HL-60/S4 treated with retinoic acid at 250 ng/mL for 4 days and 3 days (cell line): Measurements from ENCODE around the gene ZNRF1.

Experiments used
- in situ Hi-C: fragments of 300-500 bp; cut with MboI; formaldehyde crosslinking; loops from 2 replicates; pipeline ENCODE4 v1.7.0; 2022; ENCODE audit warnings: low sequenced_read_pairs

ZNRF1 gene

DNA sequence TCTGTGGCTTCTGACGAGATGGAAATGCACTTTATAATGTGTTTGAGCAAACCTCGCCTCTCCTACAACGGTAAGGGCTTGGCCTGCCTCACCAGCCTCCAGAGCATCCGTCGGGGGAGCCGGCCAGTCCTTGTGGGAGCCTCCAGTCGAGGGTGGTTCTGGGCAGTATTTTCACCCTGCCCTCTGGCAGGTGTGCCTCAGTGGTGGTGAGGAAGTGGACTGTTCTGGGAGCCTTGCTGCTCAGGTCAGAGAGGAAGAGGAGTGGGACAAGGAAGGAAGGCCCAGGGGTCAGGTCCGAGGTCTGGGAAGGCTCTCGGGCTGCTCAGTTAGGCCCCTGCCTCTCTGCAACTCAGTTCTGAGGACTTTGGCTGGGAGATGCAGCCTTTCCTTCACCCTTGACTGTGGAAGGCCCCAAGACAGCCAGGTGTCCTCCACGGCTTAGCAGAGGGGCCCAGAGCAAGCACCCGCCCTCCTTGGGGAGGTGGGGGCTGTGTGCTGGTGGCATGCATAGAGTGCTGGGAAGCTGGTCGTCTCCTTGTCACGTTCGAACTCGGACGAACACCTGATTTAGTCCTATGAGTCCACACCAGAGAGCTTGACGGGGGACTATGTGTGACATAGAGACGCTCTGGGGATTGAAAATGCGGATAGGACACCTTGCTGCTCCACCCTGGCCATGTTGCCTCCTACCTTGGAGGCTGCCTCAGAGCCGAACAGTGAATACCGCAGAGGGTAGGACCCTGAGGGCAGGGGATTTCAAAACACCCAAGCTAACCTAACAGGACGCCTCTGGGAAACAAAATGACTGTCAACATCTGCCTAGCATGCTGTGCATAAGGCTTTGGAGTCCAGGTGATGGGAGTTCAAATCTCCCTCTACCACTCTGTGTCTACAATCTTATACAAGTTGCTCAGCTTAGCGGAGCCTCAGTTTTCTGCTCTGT lies 95.0 kb downstream of the ZNRF1 start:
- in situ Hi-C loops: no loop called here

DNA sequence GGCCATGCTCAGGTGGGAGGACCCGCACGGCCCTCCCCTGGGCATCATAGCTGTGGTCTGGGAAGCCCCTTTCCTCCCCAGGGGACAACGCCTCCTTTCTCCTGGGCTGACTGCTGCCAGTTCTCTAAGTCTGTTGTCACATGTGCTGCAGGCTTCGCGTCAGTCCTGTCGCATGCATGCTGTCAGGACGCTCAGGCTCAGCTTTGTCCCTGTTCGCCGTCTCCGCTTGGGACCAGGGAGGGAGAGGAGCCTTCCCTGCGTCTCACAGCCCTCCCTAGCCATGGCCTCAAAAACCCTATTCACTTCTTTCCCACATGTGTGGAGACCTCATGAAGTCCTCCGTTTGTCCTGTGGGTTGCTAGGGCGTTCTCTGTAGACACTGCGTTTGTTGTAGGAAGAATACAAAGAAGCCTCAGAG lies 96.4 kb downstream of the ZNRF1 start:
- in situ Hi-C loops: no loop called here

DNA sequence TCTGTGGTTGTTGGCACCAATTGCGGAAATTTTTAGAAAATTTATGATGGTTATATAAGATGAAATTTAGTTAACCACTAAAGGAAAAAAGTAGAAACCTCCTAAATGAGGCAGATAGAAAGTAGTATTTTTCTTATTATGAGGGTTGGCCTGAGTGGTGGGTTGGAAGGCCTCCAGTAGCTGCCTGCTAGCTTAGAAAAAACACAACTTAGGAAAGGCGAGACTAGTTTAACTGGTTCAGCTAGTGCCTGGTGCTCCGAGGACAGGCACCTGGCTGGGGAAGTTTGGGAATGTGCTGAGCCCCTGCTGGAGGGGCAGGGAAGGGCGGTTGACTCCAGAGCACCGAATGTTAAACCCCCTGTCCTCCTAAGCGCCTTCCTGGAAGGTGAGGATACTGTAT lies 97.8 kb downstream of the ZNRF1 start:
- in situ Hi-C loops: no loop called here

DNA sequence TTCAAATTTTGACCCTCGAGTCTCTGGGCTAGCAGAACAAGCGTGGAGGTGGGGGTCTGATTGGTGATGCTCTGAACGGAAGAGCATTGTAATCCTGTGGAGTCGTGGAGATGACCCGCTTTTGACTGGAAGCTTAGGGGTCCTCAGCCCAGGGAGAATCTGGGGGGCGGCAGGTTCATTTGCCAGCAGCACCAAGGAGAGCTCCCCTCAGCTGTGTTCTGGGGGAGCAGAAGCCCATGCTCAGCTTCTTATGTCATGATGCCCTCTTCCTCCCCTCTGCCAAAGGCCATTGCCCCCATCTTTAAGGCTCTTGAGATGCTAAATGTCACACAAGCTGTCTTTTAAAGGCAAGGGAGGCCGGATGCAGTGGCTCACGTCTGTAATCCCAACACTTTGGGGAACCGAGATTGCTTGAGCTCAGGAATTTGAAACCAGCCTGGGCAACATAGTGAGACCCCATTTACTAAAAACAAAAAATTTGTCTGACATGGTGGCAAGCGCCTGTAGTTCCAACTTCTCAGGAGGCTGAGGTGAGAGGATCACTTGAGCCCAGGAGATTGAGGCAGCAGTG lies 98.5 kb downstream of the ZNRF1 start:
- in situ Hi-C loops: no loop called here

DNA sequence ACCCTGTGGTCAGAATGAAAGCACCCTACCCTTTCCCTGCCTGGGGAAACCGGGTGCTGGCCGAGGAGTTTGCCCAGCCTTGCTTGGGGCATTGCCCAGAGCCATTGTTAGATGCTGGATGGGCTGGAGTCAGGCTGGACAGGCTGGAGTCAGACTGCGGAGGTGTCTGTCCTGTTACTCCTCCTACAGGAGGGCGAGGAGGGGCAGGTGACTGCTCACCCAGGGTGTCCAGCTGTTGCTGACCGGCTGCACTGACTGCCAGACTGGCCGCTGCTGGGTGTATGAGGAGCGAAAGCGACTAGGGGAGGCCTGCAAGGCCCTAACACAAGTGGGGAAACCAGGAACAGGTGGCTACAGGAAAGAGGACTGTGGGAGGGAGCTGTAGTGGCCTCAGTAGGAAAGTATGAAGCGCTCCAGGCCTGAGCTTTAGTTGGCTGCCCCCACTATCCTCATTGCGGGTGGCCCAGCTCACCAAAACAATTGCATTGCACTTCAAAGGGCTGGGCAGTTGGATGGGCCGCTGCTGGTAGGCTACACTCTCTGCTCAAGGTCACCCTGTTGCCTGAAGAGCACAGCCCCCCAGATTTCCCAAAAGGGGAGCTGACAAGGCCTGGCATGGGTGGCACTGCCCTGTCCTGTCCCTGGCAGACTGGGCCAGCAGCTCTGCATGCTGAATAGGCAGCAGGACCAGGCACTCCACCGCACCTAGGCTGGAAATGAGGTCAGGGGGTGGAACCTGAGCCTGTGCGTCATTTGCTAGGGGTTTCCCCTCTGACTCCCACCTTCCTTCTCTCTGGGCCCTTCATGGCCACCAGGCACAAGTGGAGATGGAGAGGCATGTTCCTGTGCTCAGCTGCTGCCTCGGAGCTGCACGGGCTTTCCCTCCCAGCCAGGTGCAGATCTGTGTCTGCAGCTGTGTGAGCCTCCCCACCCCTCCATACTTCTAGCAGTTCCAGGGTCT lies 99.4 kb downstream of the ZNRF1 start:
- in situ Hi-C loops: no loop called here

DNA sequence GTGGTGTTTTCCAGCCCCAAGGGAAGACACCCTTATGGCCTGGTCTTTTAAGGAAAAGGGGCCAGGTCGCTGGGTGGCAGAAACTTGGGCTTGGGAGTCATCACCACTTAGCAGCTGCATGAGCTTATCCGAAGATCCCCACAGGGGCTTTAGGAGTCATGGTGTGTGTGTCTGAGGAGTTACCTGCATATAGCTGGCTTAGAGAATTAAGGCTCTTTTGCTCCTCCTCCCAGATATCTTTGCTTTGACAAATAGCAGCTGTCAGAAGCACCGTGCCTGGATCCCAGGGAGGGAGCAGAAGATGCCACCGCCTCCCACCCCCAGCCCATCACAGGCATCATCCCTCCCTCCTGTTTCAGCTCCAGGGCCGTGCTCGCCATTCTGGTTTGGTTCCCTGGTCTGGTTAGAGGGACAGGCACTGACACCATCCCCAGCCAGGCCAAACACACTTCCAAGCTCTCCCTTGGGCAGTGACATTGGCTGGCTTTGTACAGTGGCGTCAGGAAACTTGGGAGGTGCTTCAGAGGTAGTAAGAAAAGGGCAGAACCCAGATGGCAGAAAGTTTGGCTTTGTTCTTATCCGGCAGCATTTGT lies 100.3 kb downstream of the ZNRF1 start:
- in situ Hi-C loops: no loop called here

DNA sequence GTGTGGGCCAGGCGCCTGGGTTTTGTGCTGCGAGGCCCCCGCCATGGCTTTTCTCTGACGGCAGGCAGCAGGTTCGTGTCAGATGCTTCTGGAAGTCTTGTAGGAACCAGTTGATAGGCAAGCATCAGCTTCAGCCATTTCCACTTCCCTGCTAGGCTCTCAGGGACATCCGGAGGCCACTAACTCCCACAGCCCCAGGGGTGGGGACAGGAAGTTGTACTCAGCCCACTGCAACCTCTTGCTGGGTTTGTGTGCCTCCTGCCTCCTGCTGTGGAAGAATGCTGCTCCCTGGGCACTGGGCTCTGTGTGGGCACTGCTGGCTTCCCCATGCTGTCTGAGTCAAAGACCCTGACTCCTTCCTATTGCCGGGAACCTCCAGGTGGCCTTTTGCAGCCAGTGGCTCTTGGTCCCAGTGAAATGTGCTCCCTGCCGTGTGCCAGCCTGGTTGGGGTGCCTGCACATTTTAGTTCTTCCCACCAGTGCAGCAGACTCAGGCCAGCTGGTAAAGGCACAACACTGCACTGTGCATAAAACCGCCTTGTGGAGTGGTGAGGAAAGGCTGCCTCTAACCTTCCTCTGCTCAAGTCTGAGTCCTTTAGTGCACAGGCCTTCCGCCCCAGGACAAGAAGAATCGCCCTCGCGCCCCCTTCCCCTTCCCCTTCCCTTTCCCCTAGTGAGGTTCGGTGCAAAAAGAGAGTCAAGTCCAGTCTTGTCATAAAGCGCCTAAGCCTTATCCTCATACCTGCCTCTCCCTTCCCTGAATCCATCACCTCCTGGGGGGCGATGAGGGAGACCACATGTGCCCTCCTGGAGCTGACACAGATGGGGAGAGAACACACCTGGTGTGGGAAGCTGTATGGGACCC lies 101.1 kb downstream of the ZNRF1 start:
- in situ Hi-C loops: loop anchor here (10.0 kb wide), 1 partner anchor 105 kb away; the partner anchor contains the start of gene ZNRF1

DNA sequence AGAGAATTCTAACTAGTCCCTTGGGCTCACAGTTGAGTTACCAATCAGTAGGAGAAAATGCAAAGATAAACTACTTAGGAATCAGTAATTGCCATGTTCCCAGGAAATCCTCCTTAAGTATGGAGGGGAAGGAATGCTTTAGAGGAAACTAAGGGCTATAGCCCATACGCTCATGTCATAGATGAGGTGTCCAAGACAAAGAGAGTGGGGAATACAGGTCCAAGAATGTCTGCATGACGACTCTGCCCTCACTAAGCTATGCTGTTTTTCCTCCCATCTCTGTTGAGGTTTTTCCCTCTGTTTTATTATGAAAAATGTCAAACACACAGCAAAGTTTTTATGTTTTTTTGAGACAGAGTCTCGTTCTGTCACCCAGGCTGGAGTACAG lies 101.8 kb downstream of the ZNRF1 start:
- in situ Hi-C loops: loop anchor here (10.0 kb wide), 1 partner anchor 106 kb away; the partner anchor contains the start of gene ZNRF1

DNA sequence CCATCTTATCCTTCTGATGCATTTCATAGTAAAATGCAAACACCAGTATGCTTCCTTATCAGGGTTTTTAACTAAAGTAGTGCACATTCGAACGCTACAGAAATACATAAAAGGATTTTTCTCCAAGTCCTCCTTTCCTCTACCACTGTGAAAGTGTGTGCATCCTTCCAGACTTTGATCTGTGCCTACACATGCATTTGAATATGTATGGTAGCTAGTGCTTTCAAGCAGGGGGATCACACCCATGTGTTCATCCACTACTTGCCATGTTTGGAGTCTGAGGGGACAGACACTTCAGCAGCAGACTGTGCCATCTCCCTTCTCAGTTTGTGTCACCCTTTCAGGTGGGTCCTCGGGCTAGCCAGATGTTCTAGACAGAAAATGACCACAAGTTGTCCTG lies 102.8 kb downstream of the ZNRF1 start:
- in situ Hi-C loops: loop anchor here (10.0 kb wide), 1 partner anchor 107 kb away; the partner anchor contains the start of gene ZNRF1

DNA sequence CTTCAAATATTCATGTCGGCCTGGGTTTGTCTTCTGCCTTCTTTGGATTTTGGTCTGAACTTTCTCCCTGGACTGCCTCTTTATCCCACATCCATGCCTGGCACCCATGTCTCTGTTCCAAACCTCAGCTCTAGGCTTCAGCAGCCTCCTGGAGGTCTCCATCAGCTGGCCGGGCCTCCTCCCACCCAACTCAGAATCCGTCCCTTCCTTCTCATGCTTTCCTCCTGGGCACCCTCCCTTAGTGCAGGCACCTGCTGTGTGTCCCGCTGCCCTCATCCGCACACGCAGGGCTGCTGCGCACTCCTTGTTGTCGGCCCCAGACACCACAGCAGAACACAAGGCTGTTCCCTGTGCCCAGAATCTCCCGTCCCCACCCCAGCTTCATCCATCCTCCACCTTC lies 103.8 kb downstream of the ZNRF1 start:
- in situ Hi-C loops: loop anchor here (10.0 kb wide), 1 partner anchor 108 kb away; the partner anchor contains the start of gene ZNRF1

DNA sequence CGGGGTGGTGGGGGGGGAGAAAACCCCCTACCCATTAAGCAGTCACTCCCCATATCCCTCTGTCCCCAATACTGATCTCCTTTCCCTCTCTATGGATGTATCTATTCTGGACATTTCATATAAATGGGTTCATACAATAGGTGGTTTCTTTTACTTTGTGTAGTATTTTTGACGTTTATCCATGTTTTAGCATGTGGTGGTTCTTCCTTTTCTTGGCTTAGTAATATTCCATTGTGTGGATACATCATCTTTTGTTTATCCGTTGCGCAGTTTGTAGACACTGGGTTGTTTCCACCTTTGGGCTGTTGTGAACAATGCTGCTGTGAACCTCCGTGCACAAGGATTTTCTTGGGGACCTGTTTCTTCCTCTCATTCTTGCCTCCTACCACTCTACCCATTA lies 105.2 kb downstream of the ZNRF1 start:
- in situ Hi-C loops: loop anchor here (10.0 kb wide), 1 partner anchor 109 kb away; the partner anchor contains the start of gene ZNRF1

DNA sequence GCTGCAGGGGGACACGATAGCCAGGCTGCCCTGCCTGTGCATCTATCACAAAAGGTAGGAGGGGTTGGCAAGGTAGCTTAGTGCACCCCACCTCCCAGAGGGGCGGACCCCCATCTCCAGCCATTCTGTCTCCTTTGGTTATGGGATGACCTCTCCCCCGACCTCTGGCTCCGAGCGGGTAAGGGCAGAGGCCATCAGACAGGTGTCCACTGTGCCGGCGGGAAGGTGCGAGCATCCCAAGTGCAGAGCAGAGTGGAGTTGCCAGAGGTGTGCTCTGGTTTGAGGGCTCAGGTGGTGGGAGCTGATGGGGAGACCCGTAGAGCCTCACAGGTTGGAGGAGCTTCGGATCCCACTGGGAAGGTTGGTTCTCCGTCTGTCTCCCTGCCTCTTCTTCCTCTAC lies 106.0 kb downstream of the ZNRF1 start:
- in situ Hi-C loops: loop anchor here (10.0 kb wide), 1 partner anchor 110 kb away; the partner anchor contains the start of gene ZNRF1

DNA sequence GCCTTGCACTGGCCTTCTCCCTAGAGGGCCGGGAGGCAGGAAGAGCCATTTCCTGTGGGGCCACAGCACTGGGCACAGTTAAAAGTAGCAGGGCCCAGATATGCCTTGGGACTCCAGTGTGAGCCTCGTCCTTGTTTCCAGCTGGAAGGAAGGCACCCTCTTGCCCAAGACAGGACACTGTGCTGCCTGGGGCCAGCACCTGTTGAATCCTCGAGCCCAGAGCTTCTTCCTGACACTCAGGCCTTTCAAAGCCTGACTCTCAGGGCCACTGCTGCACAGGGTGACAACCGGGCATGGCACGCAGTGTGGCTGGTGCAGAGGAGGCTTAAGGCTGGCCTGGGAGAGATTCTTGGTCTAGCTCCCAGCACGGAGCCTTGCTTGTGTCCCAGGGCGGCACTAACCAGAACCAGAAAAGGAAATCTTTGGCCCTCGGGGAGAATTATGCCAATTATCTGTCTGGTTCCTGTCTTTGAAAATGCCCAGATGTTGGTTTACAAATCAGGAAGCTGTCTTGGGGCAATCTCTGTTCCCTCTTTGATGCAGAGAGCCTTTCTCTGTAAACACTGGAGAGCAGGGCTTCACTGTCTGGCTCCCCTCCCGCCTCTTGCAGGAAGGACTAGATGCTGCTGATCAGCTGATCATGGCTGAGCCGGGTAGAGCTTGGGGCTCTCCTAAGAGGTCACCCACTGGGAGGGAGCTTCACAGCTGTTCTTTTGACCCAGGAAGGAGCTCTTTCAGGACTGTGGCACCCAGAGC lies 106.7 kb downstream of the ZNRF1 start:
- in situ Hi-C loops: loop anchor here (10.0 kb wide), 1 partner anchor 111 kb away; the partner anchor contains the start of gene ZNRF1

DNA sequence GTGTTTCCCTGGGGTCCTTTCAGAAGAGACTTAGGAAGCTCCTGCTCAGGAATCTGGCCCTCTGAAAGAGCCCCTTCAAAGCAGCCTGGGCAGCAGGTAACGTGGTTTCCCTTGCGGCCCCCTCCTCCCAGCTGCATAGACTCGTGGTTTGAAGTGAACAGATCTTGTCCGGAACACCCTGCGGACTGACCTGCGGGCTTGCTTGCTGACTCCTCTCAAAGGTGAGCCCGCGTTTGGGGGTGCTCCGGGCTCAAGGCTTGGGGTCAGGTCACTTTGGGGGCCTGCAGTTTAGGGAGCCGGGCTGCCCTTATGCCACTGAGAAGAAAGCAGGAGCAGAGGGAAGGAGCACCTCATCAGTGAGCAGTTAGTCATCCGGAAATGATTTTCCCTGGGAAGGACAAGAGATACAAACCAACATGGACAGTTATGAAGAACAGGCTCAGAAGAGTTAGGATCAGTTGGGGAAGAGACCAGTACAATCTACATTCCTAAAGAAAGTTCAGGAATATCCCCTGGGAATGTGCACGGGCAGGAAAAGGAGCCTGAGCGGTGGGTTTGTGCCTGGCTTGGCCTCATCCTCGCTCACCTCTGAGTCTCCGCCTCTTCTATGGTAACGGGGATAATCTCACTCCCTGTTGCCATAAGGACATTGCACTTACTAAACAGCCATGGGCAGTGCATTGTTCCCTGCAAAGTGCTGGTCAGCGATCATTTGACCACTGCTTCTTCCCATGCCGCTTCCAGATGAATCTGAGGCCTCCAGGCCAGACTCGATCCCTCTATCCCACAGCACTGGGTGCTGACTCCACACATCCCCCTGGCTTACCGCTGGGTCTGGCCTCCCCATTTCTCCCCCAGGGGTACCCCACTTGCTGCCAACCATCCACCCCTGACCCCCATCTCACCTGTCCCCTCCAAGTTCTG lies 107.8 kb downstream of the ZNRF1 start:
- in situ Hi-C loops: loop anchor here (10.0 kb wide), 1 partner anchor 112 kb away; the partner anchor contains the start of gene ZNRF1

DNA sequence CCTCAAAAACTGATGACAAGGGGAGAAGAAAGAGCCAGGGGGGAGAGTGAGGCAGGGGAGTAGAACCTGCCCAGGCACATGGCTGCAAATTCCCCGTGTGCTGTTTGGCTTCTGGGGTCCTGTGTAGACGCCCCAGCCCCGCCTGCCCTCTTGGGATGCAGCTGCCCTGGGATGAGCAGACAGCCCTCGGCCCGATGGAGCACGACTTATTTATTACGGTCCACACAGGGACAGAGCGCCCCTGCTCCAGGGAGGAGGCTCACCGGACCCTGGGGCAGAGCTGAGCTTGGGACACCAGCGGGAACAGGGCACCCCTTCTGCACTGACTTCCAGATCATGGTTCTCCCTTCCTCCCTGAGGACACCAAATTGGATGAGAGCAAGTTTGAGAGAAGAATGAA lies 108.7 kb downstream of the ZNRF1 start:
- in situ Hi-C loops: loop anchor here (10.0 kb wide), 1 partner anchor 113 kb away; the partner anchor contains the start of gene ZNRF1

DNA sequence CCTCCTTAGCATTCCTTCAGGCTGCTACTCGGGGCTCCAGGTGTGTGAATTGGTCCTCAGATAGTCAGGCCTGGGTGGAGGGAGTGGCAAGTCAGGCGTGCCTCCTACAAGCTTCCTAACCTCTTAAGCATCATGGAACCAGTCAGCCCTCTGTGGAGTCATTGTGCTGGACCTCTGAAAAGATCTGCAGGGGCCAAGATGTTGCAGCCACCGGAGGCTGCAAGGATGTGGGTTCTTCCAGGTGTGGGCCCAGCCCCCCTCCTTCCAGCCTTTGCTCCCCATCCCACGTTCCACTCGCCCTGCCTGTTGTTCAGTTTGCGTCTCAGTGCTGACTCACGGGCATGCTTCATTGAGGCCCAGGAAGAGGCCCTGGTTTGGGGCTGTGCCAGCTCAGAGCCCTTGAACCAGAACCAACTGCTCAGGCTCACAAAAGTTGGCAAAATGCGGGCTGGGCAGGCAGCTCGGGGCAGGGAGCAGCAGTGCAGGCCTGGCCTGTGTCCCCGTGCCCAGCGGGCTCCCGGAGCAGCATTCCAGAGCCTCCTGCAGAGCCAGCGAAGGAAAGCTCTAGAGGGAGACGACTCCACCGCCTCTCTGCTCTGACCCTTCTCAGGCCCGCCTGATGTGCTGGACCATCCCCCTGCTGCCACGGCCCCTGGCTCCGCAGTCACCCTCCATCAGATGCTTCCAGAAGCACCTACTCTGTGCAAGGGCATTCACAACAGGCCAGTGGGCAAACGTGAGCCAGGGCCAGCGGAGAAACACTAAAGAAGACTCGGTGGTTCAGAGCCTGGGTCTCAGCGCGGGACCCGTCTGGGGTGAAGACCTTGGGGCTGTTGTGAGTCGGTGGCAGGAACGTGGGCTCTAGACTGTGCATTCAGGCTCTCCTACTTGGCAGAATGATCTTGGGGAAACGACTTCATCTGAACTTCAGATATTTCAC lies 110.2 kb downstream of the ZNRF1 start:
- in situ Hi-C loops: loop anchor here (10.0 kb wide), 1 partner anchor 114 kb away; the partner anchor contains the start of gene ZNRF1
